ENCODE results near the gene MIS18BP1.
"Not testable (repeated sequence)": the region's sequence is repeated elsewhere in the genome, so short reads cannot be mapped to it uniquely, and the experiment has no call there.

Gene MIS18BP1

GRCh38 chr14:45253070-45253753 lies at the start of gene MIS18BP1:
Gene MIS18BP1, minus strand, starts transcription at chr14:45253202. Its CDS starts 5,916 bp downstream, at chr14:45247286.
- DNase-seq: peak; percentile 97

GRCh38 chr14:45298423-45299117 lies 45.6 kb upstream of the MIS18BP1 start:
- DNase-seq: no peak

GRCh38 chr14:45294796-45295195 lies 41.8 kb upstream of the MIS18BP1 start:
- DNase-seq: not testable (repeated sequence)

GRCh38 chr14:45290547-45290946 lies 37.5 kb upstream of the MIS18BP1 start:
- DNase-seq: no peak

- DNase-seq: no peak
Measured at GRCh38 chr14:45287610-45288009, 34.6 kb upstream of the MIS18BP1 start.

- no peak for DNase-seq
Measured at GRCh38 chr14:45284802-45285201, 31.8 kb upstream of the MIS18BP1 start.

- DNase-seq: not testable (repeated sequence)
Measured at GRCh38 chr14:45281731-45282400, 28.9 kb upstream of the MIS18BP1 start.

- DNase-seq: no peak
Measured at GRCh38 chr14:45271858-45272537, 19.0 kb upstream of the MIS18BP1 start.

GRCh38 chr14:45270031-45270430 lies 17.0 kb upstream of the MIS18BP1 start:
- no peak for DNase-seq

GRCh38 chr14:45267071-45267470 lies 14.1 kb upstream of the MIS18BP1 start:
- DNase-seq: no peak

GRCh38 chr14:45262637-45263036 lies 9.6 kb upstream of the MIS18BP1 start:
- no peak for DNase-seq

GRCh38 chr14:45261209-45261608 lies 8.2 kb upstream of the MIS18BP1 start:
- no peak for DNase-seq

- DNase-seq: no peak
Measured at GRCh38 chr14:45258805-45259204, 5.8 kb upstream of the MIS18BP1 start.

- DNase-seq: no peak
Measured at GRCh38 chr14:45258073-45258472, 5.1 kb upstream of the MIS18BP1 start.

GRCh38 chr14:45254771-45255170 lies 1.8 kb upstream of the MIS18BP1 start:
- DNase-seq: no peak

- no peak for DNase-seq
Measured at GRCh38 chr14:45253754-45254310, 830 bp upstream of the MIS18BP1 start.

- no peak for DNase-seq
Measured at GRCh38 chr14:45252366-45253069, 484 bp downstream of the MIS18BP1 start.

- DNase-seq: peak; percentile 40
Measured at GRCh38 chr14:45251912-45252311, 1.1 kb downstream of the MIS18BP1 start.

- peak; percentile 29 for DNase-seq
Measured at GRCh38 chr14:45249856-45250575, 3.0 kb downstream of the MIS18BP1 start.

GRCh38 chr14:45247427-45247826 lies 5.6 kb downstream of the MIS18BP1 start:
- DNase-seq: no peak

- no peak for DNase-seq
Measured at GRCh38 chr14:45246691-45247090, 6.3 kb downstream of the MIS18BP1 start.

GRCh38 chr14:45246151-45246550 lies 6.9 kb downstream of the MIS18BP1 start:
- DNase-seq: no peak

Measured in CD4-positive, alpha-beta T cell treated with Interleukin-4 for 4 hours (primary cell).